ENCODE data around the gene RNF223. TPM values are rescaled to one million over a fixed set of nuclear protein-coding genes. Genes with fewer than 3 reads are reported as not detected.
A peak's percentile ranks its signal among the peaks of the same experiment; 100 is the strongest.
"Not testable (repeated sequence)": the region's sequence is repeated elsewhere in the genome, so short reads cannot be mapped to it uniquely, and the experiment has no call there.

The RNF223 gene
- polyA plus RNA-seq, 5 donors: 0.06 to 0.22 (median 0.13) TPM

- DNase-seq: no peak
Observed at GRCh38 chr1:1072849-1073742, 1.0 kb downstream of the RNF223 start.

- no peak for DNase-seq
Observed at GRCh38 chr1:1072299-1072848, 1.7 kb downstream of the RNF223 start.

GRCh38 chr1:1071486-1072298 is 2.4 kb downstream of the RNF223 start:
- DNase-seq: no peak

GRCh38 chr1:1069711-1070676 is 4.1 kb downstream of the RNF223 start:
- DNase-seq: no peak

GRCh38 chr1:1069056-1069710 is 4.9 kb downstream of the RNF223 start:
- peak; percentile 54 to 55 for DNase-seq

- DNase-seq: no peak
Observed at GRCh38 chr1:1068517-1069055, 5.5 kb downstream of the RNF223 start.

- no peak for DNase-seq
Observed at GRCh38 chr1:1067860-1068516, 6.1 kb downstream of the RNF223 start.

- no peak for DNase-seq
Observed at GRCh38 chr1:1067284-1067859, 6.7 kb downstream of the RNF223 start.

GRCh38 chr1:1066403-1067283 is 7.5 kb downstream of the RNF223 start:
- DNase-seq: no peak

- not testable (repeated sequence) for DNase-seq
Observed at GRCh38 chr1:1065940-1066304, 8.2 kb downstream of the RNF223 start.

- no peak for DNase-seq
Observed at GRCh38 chr1:1065265-1065939, 8.7 kb downstream of the RNF223 start.

- DNase-seq: no peak
Observed at GRCh38 chr1:1063945-1064831, 9.9 kb downstream of the RNF223 start.

GRCh38 chr1:1063261-1063944 is 10.7 kb downstream of the RNF223 start:
- no peak for DNase-seq

- DNase-seq: no peak
Observed at GRCh38 chr1:1062348-1063163, 11.6 kb downstream of the RNF223 start.

- no peak for DNase-seq
Observed at GRCh38 chr1:1061682-1062345, 12.3 kb downstream of the RNF223 start.

Measured in right lung (tissue), 5 donors.